B cell (primary cell): ENCODE results near the gene TMEM131. TPM values are rescaled to one million over a fixed set of nuclear protein-coding genes. Genes with fewer than 3 reads are reported as not detected.

ENCODE experiments used
- ATAC-seq: fragments of 200-7000 bp; cut with Tn5 transposase; one replicate; pipeline ENCODE4 v1.10.0; 2021; ENCODE audit warnings: low read depth, mild to moderate bottlenecking, moderate number of reproducible peaks, moderate library complexity
- CTCF ChIA-PET: fragments of 350-600 bp; sonication (Branson Sonifier 250); formaldehyde crosslinking; loops from one replicate; lab custom pipeline; 2021; ENCODE audit warnings: antibody characterized with exemption, inconsistent platforms; lab: Charles Lee
- POLR2A ChIA-PET: fragments of 350-600 bp; sonication (Branson Sonifier 250); formaldehyde crosslinking; loops from one replicate; lab custom pipeline; 2021; ENCODE audit warnings: antibody characterized with exemption; lab: Charles Lee
- DNase-seq: peaks from one replicate; pipeline ENCODE4 v3.0.0; 2013
- H2AFZ ChIP-seq: 2 replicates; pipeline ENCODE4 v1.6.1; 2012; ENCODE audit warnings: mild to moderate bottlenecking, low read depth, low read length; ENCODE audit not compliant: insufficient read depth, poor library complexity, severe bottlenecking
- H3K27ac ChIP-seq, 2 donors: 1 replicate in 1 of 2; 2 replicates in 1 of 2; pipeline ENCODE4 v1.5.1; 2012 to 2013; ENCODE audit warnings: low read length in 2 of 2, mild to moderate bottlenecking in 2 of 2, moderate library complexity in 1 of 2
- H3K27me3 ChIP-seq, 4 experiments: fragments of 200-600 bp in 1 of 4; sonication (generic) in 1 of 4; replicated peaks in 1 of 4; 1 replicate in 2 of 4; 2 replicates in 2 of 4; pipeline versions ENCODE4 v1.6.1 to v1.7.0; 2013 to 2016; ENCODE audit warnings: low read length in 3 of 4, mild to moderate bottlenecking in 2 of 4, mixed read lengths in 1 of 4, moderate library complexity in 1 of 4; ENCODE audit not compliant: insufficient read depth in 4 of 4, control insufficient read depth in 3 of 4; ENCODE audit errors: control extremely low read depth in 1 of 4
- H3K36me3 ChIP-seq, 2 experiments: replicated peaks in 1 of 2; 1 replicate in 1 of 2; 2 replicates in 1 of 2; pipeline versions ENCODE4 v1.6.1 to v1.7.1; 2013; ENCODE audit warnings: low read length in 1 of 2; ENCODE audit not compliant: insufficient read depth in 2 of 2, control insufficient read depth in 1 of 2; ENCODE audit errors: control extremely low read depth in 1 of 2, extremely low read depth in 1 of 2
- H3K4me1 ChIP-seq, 2 donors: fragments of 200-600 bp in 1 of 2; sonication (generic) in 1 of 2; 1 replicate in 1 of 2; 2 replicates in 1 of 2; pipeline versions ENCODE4 v1.5.1 to v1.6.1; 2013 to 2017; ENCODE audit warnings: low read length in 2 of 2; ENCODE audit not compliant: control insufficient read depth in 2 of 2, insufficient read depth in 2 of 2
- H3K4me2 ChIP-seq: replicated peaks from 2 replicates; pipeline ENCODE3; 2012; ENCODE audit warnings: mild to moderate bottlenecking, low read depth, low read length; ENCODE audit not compliant: poor library complexity, severe bottlenecking
- H3K4me3 ChIP-seq, 5 experiments: fragments of 200-600 bp in 1 of 5; sonication (generic) in 1 of 5; 1 replicate in 3 of 5; 2 replicates in 2 of 5; pipeline versions ENCODE4 v1.5.1 to v1.7.0; 2011 to 2016; ENCODE audit warnings: low read length in 4 of 5, mild to moderate bottlenecking in 4 of 5, low read depth in 2 of 5, control low read depth in 1 of 5, moderate library complexity in 1 of 5; ENCODE audit not compliant: insufficient read depth in 1 of 5; ENCODE audit errors: control extremely low read depth in 1 of 5, extremely low read depth in 1 of 5
- H3K79me2 ChIP-seq: fragments of 200-600 bp; sonication (generic); one replicate; pipeline ENCODE4 v1.6.0; 2016; ENCODE audit warnings: low read length; ENCODE audit not compliant: control insufficient read depth, insufficient read depth
- H3K9ac ChIP-seq: fragments of 200-600 bp; sonication (generic); 2 replicates; pipeline ENCODE4 v1.6.1; 2017; ENCODE audit warnings: mild to moderate bottlenecking, low read length, moderate library complexity
- H3K9me3 ChIP-seq, 3 donors: one replicate each; pipeline versions ENCODE4 v1.6.1 to v1.7.1; 2013; ENCODE audit warnings: low read length in 2 of 3; ENCODE audit not compliant: control insufficient read depth in 2 of 3, insufficient read depth in 1 of 3; ENCODE audit errors: control extremely low read depth in 1 of 3
- H4K20me1 ChIP-seq: 2 replicates; pipeline ENCODE4 v1.6.0; 2012; ENCODE audit warnings: mild to moderate bottlenecking, low read length; ENCODE audit not compliant: insufficient read depth, control insufficient read depth, poor library complexity, severe bottlenecking
- H3K27ac Mint-ChIP-seq: one replicate; pipeline ENCODE4 v1.8.0; 2021; ENCODE audit warnings: mixed read lengths
- H3K27me3 Mint-ChIP-seq: one replicate; pipeline ENCODE4 v1.8.0; 2021; ENCODE audit warnings: mixed read lengths
- H3K4me1 Mint-ChIP-seq: one replicate; pipeline ENCODE4 v1.8.0; 2021; ENCODE audit warnings: mixed read lengths
- H3K4me3 Mint-ChIP-seq: one replicate; pipeline ENCODE4 v1.8.0; 2021; ENCODE audit warnings: mixed read lengths
- H3K9me3 Mint-ChIP-seq: one replicate; pipeline ENCODE4 v1.8.0; 2022; ENCODE audit warnings: mixed read lengths; ENCODE audit not compliant: insufficient read depth
- EZH2 ChIP-seq: IDR thresholded peaks from 2 replicates; pipeline ENCODE4 v1.6.1; 2012; ENCODE audit warnings: borderline replicate concordance, low read depth, mild to moderate bottlenecking, moderate library complexity, low read length; ENCODE audit not compliant: insufficient read depth, poor library complexity, severe bottlenecking
- WGBS: methylation state at CpG from one replicate; pipeline ENCODE4 v1.1.5; 2013; ENCODE audit warnings: missing lambda C conversion rate; ENCODE audit not compliant: insufficient coverage; 5-methylcytosine and 5-hydroxymethylcytosine counted together
- intact Hi-C: fragments of 100-400 bp; cut with micrococcal nuclease; formaldehyde crosslinking; loops from one replicate; pipeline ENCODE4 v1.10.0; 2022
- polyA plus RNA-seq: library from polyadenylated mRNA; depleted of rRNA; stranded (reverse); fragments of >200 nt; gene quantifications from 2 replicates; pipeline ENCODE4 v1.2.3, GENCODE V29; 2012
- total RNA-seq, 2 donors: library from RNA; stranded (reverse); fragments of 120-200 nt in 1 of 2; gene quantifications; 1 replicate in 1 of 2; 2 replicates in 1 of 2; pipeline versions ENCODE4 v1.2.3 to v1.2.4, GENCODE V29; 2013 to 2022
- TF ChIP-seq, protein P1 (sequence below): fragments of 200-600 bp; IDR thresholded peaks from one replicate; pipeline ENCODE4 v1.8.0; 2022; ENCODE audit warnings: antibody characterized with exemption, mild to moderate bottlenecking

Gene TMEM131
- total and polyA plus RNA-seq, 2 donors (not counting 1 experiment from before 2014, with no cell fraction given): 24.3 to 101 TPM

DNA sequence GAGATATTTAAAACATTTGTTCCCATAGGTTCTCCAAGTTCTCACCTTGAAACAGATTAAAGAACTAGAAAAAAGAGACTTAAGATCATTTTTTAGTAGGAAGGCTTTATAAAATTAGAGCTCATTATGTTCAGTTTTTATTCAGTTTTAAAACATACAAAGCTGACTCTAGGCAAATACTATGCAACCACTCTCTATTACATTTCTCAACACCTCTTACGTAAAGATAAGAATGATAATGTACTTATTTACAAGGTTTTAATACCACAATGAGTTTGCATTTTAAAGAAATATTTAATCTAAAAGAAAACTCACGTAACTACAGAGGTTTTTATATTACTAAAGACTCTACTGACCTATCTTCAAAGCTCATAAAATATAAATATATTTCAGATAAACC lies 68.8 kb downstream of the TMEM131 start:
- Histone ChIP-seq H3K4me3 (no peak overlapping the region), H3K4me2 (no peak overlapping the region), H3K9me3 (no peaks in the 10 kb centered on the region), H3K27me3 (no peaks in the 10 kb centered on the region), H4K20me1 (peaks cover 31% of the 10 kb centered on the region), H3K4me1 (peaks cover 37 to 38% of the 10 kb centered on the region in 2 donors), H3K36me3 (peaks cover 10 to 28% of the 10 kb centered on the region in 2 experiments), H3K27ac (peak overlapping the region in 1 of 2 donors; percentile 38), H2AFZ (no peak overlapping the region), H3K9ac (no peak overlapping the region), H3K79me2 (peaks cover 95% of the 10 kb centered on the region)
- Mint-ChIP-seq H3K4me1 (peaks cover 52% of the 10 kb centered on the region), H3K9me3 (no peaks in the 10 kb centered on the region), H3K27ac (peak overlapping the region; percentile 53), H3K27me3 (no peaks in the 10 kb centered on the region), H3K4me3 (no peak overlapping the region)
- ChIA-PET POLR2A (no interaction called here), CTCF (no interaction called here)
- TF ChIP-seq EZH2: no peak
- no CpG with 5 or more reads among the region's 2 CpGs for WGBS
- DNase-seq (no peak), ATAC-seq (no peak)
- intact Hi-C loops: no loop called here

DNA sequence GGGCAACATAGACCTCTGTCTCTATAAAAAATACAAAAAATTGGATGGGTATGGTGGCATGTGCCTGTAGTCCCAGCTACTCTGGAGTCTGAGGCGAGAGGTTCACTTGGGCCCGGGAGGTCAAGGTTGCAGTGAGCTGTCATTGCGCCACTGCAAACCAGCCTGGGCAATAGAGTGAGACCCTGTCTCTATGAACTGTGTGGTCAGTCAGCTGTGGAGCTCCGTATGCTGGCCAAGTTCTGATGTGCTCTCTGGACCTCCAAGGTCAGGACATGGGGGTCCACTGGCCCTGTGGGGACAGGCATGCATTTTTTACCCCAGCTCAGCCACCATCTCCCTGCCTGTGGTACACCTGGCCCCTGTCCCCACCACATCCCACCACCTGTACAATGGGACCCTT lies 71.6 kb downstream of the TMEM131 start:
- ChIA-PET CTCF (interaction anchor here (1.2 kb wide), 1 partner anchor 117 kb away, joined by 3 read pairs; no protein-coding TSS in a partner anchor), POLR2A (no interaction called here)
- H3K4me3 ChIP-seq: no peak overlapping the region
- no peaks in the 10 kb centered on the region for H3K27me3 ChIP-seq
- peaks cover 41% of the 10 kb centered on the region for H4K20me1 ChIP-seq
- no peak overlapping the region for H3K9ac ChIP-seq
- no peak overlapping the region for H3K27ac ChIP-seq
- no peak overlapping the region for H3K4me2 ChIP-seq
- peaks cover 100% of the 10 kb centered on the region for H3K79me2 ChIP-seq
- H2AFZ ChIP-seq: no peak overlapping the region
- Mint-ChIP-seq H3K27ac (no peak overlapping the region), H3K27me3 (no peaks in the 10 kb centered on the region), H3K4me3 (no peak overlapping the region), H3K9me3 (no peaks in the 10 kb centered on the region), H3K4me1 (peaks cover 38% of the 10 kb centered on the region)
- peaks cover 13 to 15% of the 10 kb centered on the region in 2 donors for H3K4me1 ChIP-seq
- 94% methylated on average over 4 of the region's 4 CpGs for WGBS
- no peak for TF ChIP-seq EZH2
- TF ChIP-seq, protein P1, sequence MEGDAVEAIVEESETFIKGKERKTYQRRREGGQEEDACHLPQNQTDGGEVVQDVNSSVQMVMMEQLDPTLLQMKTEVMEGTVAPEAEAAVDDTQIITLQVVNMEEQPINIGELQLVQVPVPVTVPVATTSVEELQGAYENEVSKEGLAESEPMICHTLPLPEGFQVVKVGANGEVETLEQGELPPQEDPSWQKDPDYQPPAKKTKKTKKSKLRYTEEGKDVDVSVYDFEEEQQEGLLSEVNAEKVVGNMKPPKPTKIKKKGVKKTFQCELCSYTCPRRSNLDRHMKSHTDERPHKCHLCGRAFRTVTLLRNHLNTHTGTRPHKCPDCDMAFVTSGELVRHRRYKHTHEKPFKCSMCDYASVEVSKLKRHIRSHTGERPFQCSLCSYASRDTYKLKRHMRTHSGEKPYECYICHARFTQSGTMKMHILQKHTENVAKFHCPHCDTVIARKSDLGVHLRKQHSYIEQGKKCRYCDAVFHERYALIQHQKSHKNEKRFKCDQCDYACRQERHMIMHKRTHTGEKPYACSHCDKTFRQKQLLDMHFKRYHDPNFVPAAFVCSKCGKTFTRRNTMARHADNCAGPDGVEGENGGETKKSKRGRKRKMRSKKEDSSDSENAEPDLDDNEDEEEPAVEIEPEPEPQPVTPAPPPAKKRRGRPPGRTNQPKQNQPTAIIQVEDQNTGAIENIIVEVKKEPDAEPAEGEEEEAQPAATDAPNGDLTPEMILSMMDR: no peak
- H3K36me3 ChIP-seq: peaks cover 21 to 38% of the 10 kb centered on the region in 2 experiments
- H3K9me3 ChIP-seq: peaks cover 0 to 7% (median 2%) of the 10 kb centered on the region in 3 donors
- intact Hi-C loops: no loop called here
- ATAC-seq (no peak), DNase-seq (no peak)
